Measurements from ENCODE around the gene GRAMD4. TPM values are rescaled to one million over a fixed set of nuclear protein-coding genes. Genes with fewer than 3 reads are reported as not detected.
A peak's percentile ranks its signal among the peaks of the same experiment; 100 is the strongest.

The GRAMD4 gene
- 71.9 TPM for total RNA-seq

DNA sequence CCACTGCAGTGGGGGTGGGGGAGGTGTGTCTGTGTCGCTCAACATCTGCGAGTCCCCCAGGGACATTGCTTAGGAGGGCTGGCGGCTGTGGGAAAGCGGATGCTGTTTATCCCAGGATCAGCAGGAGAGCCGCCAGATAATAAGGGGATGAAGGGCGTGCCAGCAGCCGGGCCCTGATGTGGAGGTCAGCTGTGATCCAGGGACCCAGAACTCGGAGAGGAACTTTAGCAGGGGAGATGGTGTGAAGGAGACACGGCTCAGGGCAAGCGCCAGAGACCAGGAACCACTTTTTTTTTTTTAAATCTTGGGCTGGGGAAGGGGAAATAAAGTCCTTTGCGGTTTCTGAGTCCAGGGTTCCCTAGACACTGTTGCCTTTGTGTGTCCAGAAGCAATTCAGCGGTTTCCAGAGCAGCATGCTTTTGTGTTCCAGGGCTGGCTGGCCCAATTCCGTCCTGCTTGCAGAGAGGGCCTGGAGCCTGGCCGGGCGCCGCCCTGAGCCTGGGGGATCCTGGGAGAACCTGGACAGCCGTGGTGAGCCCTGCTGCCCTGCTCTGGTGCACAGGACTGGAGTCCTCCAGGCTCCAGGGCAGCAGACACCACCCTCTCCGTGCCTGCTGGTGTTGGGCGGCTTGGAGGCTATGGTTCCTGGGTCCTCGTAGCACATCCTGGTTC lies at the start of gene GRAMD4:
GRAMD4 (plus strand) TSS at position 557 of the 672 bp plus-strand sequence. CDS start 6,414 bp downstream, outside the sequence.
- no peak for DNase-seq (ENCODE audit: low read depth in 2 of 3, low spot score in 2 of 3)

DNA sequence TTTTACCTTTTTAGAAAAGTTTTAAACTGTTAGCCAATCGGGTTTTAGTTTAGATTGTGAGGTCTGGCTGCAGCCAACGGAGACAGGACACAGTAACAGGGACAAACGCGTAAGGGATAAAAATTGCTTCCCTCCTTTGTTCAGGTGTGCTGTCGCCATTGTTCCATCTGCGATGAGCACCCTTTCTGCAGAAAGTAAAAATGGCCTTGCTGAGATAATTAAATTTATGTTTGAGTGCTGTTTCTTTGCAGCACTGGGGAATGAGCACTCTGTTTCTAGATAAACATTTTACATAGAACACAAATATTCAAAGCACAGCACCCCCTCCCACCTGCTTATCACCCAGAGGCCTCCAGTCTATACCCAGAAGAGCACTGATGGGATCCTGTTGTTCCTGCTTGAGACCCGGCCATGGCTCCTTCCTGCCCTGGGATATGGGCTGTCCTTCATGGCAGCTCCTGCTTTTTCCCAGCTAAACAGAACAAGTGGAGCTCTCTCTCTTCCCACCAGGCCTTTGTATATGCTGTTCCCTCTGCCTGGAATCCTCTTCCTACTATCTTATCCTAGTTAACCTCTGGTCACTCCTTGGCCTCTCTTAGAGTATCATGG lies 48.4 kb upstream of the GRAMD4 start:
- DNase-seq (ENCODE audit: low read depth in 2 of 3, low spot score in 2 of 3) = no peak

DNA sequence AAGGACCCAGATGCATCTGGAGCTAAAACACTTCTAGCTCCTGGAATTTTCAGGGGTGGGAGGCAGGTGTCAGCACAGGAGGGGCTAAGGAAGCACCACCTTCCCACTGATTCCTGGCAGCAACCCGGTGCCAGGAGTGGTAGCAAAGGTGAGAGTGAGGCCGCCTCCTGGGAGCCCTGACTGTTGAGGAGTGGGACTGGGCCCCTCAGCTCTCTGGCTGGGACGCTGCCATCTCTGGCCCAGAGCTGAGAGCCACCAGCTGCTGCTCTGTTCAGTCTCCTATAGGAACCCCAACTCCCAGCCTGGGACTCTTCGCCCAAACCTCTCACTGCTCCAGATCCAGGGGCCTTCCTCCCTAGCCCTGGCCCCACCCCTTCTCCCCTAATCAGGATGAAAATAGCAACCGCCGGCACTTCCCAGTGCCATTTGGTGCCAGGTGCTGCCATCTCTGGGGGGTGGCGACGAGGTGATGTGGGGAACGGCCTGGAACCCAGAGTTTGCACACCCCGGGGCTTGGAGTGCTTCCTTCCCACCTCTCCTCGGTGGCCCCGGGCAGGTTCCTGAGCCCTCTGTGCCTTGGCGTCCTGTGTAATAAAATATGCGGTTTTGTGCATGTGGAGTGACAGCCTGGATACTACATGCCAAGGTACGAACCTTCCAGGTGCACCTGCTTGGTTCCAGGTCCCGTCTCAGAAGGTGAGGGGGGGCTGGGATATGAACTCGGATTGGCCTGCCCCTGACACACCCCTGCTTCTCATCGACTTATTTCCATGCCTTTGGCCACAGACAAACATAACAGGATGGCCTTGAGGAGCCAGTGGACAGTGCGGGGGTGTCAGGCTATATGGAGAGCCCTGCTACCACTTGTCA lies 47.0 kb upstream of the GRAMD4 start:
- no peak for DNase-seq (ENCODE audit: low read depth in 2 of 3, low spot score in 2 of 3)

- no peak for DNase-seq (ENCODE audit: low read depth in 2 of 3, low spot score in 2 of 3)
Observed at GRCh38 chr22:46573781-46574437, 46.3 kb upstream of the GRAMD4 start.

DNA sequence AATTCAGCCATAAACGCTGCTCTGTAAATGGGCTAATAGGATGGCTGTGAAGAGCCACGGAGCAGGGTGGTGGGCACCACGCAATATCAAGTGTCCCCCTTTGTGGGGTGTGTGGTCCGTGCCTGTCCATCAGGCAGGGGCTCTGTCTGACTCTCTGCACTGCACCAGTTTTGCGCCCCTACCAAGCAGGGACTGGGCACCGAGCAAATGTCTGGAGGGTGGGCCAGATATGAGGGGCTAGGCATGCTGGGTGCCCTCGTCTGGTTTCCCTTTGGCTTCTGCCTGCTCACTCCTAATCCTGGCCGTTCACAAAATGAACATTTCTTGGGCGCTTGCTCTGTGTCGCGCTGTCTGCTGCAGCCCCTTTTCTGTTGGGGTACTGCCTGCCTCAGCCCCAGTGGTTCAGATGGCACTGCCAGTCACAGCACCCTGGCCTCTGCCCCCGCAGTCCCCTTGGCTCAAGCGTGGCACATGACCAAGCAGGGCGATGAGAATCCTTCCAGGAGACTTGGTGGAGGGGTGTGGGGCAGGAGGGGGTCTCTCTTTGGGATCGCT lies 45.7 kb upstream of the GRAMD4 start:
- DNase-seq (ENCODE audit: low read depth in 2 of 3, low spot score in 2 of 3) = no peak

DNA sequence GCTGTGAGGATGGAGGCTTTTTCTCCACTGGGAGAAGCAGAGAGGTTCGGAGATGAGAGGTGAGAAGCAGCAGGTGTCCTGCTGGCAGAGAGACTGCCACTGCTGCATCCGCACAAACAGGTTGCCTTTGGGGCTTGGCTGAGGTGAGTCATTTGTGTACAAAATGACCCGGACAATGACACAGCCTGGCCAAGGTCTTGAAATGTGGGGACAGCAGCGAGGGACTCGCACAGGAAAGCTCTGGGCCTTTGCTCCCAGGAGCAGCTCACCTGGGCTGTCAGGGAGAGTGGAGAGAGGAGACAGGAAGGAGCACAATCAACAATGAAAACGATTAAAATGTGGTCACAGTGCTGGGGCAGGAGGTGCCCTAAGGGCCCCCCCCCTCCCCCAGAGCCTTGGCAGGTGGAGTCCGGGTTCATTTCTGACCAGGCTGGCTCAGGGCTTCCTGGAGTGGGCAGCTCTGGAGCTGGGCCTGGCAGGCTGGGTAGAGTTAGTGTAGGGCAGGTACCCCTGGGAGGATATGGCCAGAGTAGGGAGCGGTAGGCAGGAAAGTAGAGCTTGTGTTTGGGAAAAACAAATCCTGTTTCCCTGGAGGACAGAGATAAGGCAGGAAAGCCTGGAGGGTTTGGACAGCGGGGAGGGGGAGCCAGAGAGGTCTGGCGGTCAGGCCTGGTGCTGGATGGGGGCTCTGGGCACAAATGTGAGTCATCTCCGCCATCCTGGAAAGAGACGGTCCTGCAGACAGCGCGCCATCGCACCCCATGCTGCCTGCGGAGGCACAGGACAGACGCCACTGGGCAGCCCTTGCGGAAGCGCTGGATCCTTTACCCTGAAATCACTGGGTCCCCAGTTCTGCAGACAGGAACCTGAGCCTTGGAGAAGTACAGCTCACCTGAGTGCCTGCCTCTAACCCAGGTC lies 44.9 kb upstream of the GRAMD4 start:
- DNase-seq (ENCODE audit: low read depth in 2 of 3, low spot score in 2 of 3) = no peak

DNA sequence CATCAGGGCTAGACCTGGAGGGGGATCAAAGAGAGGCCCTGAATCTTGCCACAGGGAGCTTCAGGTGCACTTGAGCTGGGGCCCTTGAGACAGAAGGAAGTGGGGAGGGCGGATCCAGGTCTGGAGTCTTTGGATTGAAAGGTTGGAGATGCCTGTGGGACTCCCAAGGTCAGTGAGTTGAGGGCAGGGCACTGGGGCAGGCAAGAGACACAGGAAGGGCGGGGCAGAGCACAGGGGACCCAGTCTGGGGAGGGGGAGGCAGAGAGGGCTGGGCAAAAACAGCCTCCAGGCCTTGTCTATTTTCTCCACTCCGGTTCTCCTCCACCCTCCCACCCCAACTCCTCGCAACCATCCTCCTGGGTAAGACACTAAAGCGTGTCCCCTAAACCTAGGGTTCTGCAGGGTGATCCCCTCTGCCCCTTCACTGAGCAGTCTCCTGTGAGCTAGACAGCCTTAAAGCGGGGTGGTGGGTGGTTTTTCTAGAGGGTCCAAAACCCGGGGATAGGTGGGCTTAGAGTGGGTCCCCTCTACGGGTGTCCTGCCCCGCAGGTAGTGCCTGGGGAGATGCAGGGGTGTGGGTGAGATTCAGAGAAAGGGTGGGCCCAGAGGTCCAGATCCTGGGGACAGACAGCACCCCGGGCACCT lies 44.2 kb upstream of the GRAMD4 start:
- no peak for DNase-seq (ENCODE audit: low read depth in 2 of 3, low spot score in 2 of 3)

DNA sequence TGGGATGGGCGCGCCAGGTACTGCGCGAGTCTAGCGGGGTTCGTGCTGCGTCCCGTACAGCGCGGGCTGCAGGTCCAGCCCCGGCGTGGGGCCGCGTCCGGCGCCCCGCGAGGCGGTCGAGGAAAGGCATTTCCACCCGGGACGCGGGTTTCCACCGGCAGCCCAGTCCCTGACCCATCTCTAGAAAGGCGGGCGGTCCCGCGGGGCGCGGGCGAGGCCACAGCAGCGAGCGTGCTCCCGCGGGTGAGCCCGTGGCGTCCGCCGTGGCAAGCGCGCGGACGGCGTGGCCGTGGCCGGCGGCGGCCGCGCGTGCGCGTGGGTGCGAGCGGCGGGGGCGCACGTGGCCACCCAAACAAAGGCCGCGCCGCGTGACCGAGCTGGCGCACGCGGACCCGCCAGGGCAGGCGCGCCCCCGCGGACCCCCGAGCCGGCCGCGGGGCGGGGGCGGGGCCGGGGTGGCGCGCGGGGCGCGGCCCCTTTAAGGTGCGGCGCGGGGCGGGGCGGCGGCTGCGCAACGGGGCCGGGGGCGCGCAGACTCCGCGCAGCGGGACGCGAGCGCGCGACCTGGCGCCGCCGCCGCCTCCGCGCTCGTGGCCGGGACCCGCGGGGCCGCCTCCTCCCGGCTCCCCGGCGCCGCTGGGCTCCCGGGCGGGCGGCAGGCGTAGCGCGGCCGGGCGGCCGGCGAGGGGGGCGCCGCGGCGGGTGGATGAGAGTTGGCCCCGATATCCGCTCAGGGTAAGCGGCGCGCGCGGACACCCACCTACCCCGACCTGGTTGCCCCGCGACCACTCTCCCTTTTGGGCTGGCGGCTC lies 43.4 kb upstream of the GRAMD4 start:
- DNase-seq (ENCODE audit: low read depth in 2 of 3, low spot score in 2 of 3) = peak; percentile 47 to 55 (median 51)

GRCh38 chr22:46577368-46578249 lies 42.6 kb upstream of the GRAMD4 start:
- DNase-seq (ENCODE audit: low read depth in 2 of 3, low spot score in 2 of 3) = no peak

DNA sequence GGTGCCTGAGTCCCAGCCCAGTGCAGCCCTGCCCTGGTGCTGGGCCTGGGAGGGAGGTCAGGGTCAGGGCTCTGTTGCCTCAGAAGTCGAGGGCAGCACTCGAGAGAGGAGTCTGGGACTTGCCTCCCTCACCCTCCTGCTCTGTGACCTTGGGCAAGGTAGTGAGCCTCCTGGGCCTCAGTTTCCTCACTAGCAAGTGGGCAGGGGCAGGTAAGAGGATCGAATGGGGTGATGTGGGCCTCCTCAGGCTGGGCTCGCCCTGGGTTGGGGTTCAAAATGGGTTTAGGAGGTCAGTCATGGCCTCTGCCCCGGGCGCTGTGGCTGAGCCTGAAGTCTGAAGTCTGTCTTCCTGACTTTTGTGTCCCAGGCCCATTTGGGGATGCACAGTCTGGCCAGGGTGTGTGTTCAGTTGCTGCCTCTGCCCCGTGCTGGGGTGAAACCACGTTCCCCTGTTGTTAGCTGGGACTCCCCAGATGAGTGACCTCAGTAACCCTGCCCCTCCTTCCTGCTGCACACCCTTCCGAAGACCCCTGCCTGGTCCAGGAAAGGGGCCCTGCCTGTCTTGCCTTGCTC lies 41.8 kb upstream of the GRAMD4 start:
- DNase-seq (ENCODE audit: low read depth in 2 of 3, low spot score in 2 of 3) = no peak

- no peak for DNase-seq (ENCODE audit: low read depth in 2 of 3, low spot score in 2 of 3)
Observed at GRCh38 chr22:46578824-46579561, 41.2 kb upstream of the GRAMD4 start.

DNA sequence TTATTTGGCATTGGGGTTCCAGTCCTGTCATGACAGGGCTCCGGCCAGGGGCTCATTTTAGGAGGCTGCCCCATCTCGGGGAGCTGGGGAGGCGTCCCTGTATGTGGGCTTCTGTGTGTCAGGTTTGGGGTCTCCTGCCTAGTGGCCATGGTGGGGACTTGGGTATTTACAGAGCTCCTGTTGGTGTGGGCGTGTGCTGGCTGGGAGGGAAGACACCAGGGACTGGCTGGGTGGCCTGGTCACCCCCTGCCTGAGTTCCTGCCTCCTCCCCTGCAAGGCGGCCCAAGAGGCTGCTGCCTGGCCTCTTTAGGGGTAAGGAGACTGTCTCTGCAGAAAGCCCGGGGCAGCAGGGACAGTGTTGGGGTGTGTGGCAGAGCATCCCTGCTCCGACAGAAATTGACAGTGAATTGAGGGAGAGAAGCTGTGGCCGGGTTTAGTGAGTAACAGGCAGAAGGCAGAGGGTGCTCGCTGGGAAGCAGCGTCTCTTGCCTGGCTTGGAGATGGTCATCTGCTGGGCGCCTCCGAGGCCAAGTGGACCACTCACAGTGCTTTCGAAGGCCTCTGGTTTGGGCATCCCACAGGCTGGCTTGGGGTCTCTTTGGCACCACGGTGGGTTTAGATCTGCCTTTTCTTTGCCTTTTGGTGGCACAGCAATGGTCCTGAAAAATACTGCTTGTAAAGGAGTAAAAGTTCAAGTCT lies 40.3 kb upstream of the GRAMD4 start:
- DNase-seq (ENCODE audit: low read depth in 2 of 3, low spot score in 2 of 3) = no peak

- no peak for DNase-seq (ENCODE audit: low read depth in 2 of 3, low spot score in 2 of 3)
Observed at GRCh38 chr22:46580940-46581537, 39.1 kb upstream of the GRAMD4 start.

GRCh38 chr22:46581538-46582244 lies 38.5 kb upstream of the GRAMD4 start:
- DNase-seq (ENCODE audit: low read depth in 2 of 3, low spot score in 2 of 3) = peak in 1 of 3 donors; percentile 47

Measured in hematopoietic multipotent progenitor cell (in vitro differentiated cells).